Peyer's patch (tissue), 4 donors: Measurements from ENCODE around the gene CDC25C.

Experiments used
- POLR2A ChIP-seq, 2 donors: fragments of 450-650 bp; IDR thresholded peaks; one replicate each; pipeline ENCODE4 v1.5.1; 2017; ENCODE audit warnings: antibody characterized with exemption in 2 of 2, mild to moderate bottlenecking in 2 of 2, moderate library complexity in 2 of 2
- TF ChIP-seq, protein P1 (sequence below), 6 experiments: fragments of 450-650 bp in 4 of 6; fragments of 200-600 bp in 2 of 6; sonication (generic) in 1 of 6; IDR thresholded peaks; one replicate each; pipeline ENCODE4 v1.5.1; 2017 to 2019; ENCODE audit warnings: antibody characterized with exemption in 6 of 6, mild to moderate bottlenecking in 3 of 6, moderate library complexity in 1 of 6

DNA sequence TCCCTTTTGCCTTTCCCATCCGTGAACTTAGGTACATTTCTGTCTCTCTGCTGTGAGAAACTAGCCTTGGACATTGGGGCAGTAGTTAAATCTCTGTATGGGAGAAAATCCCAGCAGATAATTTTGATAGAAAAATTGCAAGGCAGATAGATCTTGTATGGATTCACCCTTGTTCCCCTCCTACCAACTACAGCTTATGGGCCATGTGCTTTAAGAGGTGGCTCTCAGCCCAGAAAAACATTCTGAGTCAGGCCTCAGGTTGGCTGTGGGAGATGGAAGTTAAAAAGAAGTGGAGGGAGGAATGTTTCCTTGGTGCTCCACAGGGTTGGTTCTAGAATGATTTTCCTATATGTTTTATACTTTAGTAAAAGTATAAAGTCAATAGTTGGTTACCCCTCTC is 19.5 kb upstream of the CDC25C start:
- TF ChIP-seq, protein P1, sequence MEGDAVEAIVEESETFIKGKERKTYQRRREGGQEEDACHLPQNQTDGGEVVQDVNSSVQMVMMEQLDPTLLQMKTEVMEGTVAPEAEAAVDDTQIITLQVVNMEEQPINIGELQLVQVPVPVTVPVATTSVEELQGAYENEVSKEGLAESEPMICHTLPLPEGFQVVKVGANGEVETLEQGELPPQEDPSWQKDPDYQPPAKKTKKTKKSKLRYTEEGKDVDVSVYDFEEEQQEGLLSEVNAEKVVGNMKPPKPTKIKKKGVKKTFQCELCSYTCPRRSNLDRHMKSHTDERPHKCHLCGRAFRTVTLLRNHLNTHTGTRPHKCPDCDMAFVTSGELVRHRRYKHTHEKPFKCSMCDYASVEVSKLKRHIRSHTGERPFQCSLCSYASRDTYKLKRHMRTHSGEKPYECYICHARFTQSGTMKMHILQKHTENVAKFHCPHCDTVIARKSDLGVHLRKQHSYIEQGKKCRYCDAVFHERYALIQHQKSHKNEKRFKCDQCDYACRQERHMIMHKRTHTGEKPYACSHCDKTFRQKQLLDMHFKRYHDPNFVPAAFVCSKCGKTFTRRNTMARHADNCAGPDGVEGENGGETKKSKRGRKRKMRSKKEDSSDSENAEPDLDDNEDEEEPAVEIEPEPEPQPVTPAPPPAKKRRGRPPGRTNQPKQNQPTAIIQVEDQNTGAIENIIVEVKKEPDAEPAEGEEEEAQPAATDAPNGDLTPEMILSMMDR (IDR thresholded peaks at IDR 0.05), result no peak
- no peak for TF ChIP-seq POLR2A (IDR thresholded peaks at IDR 0.05)
